ENCODE data around the gene PI16. TPM values are rescaled to one million over a fixed set of nuclear protein-coding genes. Genes with fewer than 3 reads are reported as not detected.

Gene PI16
- polyA plus RNA-seq, 1 of the 3 experiments (the other 2 are of a cell fraction): 0.02 TPM

DNA sequence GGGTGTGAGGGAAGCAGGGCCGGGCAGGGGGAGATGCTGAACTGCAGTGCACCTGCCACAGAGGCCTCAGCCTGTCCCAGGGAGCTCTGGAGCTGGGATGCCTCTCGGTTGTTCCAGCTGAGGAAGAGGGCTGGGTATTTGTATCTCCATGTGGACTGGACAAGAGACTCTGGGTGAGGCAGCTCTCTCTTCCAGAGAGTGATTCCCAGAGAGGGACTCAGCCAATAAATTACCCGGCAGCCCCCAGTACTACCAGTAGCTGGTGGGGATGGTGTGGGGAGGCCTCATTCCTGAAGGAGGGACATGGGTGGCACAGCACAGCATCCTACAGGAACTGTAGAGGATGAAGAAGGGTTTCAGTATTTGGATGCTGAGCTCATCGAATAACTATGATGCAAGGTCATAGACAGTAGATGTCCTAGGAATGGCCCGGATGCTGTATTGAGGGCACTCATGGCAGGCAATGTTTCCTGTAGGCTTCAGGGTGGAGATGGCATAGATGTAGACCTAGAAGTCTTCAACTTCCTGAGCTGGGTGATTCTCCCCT lies 52.3 kb downstream of the PI16 start:
- Histone ChIP-seq H3K4me1 (ENCODE audit: control insufficient read depth in 1 of 2, insufficient read depth in 2 of 2, low read depth in 1 of 2, low read length in 1 of 2) (no peaks in the 10 kb centered on the region; a peak in 1 of 4 replicates), H3K9me2 (no peaks in the 10 kb centered on the region), H3K27ac (ENCODE audit: low read depth in 2 of 2, low read length in 1 of 2) (no peak overlapping the region), H3K36me3 (replicated peaks in 1 of 2; ENCODE audit: control insufficient read depth in 1 of 2, insufficient read depth in 2 of 2, low read length in 1 of 2) (no peaks in the 10 kb centered on the region), H3F3A (replicated peaks; ENCODE audit: insufficient read depth) (no peaks in the 10 kb centered on the region), H3K79me2 (ENCODE audit: insufficient read depth) (no peaks in the 10 kb centered on the region), H2AFZ (ENCODE audit: low read depth) (no peak overlapping the region), H3K27me3 (ENCODE audit: insufficient read depth) (no peaks in the 10 kb centered on the region; the same call in 1 of the 2 replicates), H3K9ac (no peak overlapping the region), H3K4me2 (0 out of 2 replicates have a peak overlapping the region, but pooled peaks have one; percentile 9), H3K4me3 (ENCODE audit: low read depth in 2 of 2, low read length in 1 of 2) (no peak overlapping the region), H3K9me3 (no peaks in the 10 kb centered on the region), H4K20me1 (ENCODE audit: insufficient read depth) (no peaks in the 10 kb centered on the region)
- CTCF ChIA-PET: interaction anchor here (1.0 to 7.2 kb wide), 5 partner anchors 11 to 248 kb away, joined by 3 to 78 read pairs (median 7); no protein-coding TSS in a partner anchor
- POLR2A ChIA-PET: interaction anchor here (0.5 kb wide), 1 partner anchor 427 kb away, joined by 3 read pairs; no protein-coding TSS in a partner anchor
- 79% methylated on average over 2 of the region's 5 CpGs for WGBS (ENCODE audit: low lambda C conversion rate)
- TF ChIP-seq FOXM1 (IDR thresholded peaks at IDR 0.05; ENCODE audit: low read depth) (no peak), FOSL2 (IDR thresholded peaks at IDR 0.05; ENCODE audit: borderline replicate concordance, low read depth) (0 out of 2 replicates have a peak, but pooled peaks have one; percentile 16), MEF2A (IDR thresholded peaks at IDR 0.05; ENCODE audit: borderline replicate concordance, low read depth) (0 out of 2 replicates have a peak, but pooled peaks have one; percentile 31)
- DNase-seq: no peak

DNA sequence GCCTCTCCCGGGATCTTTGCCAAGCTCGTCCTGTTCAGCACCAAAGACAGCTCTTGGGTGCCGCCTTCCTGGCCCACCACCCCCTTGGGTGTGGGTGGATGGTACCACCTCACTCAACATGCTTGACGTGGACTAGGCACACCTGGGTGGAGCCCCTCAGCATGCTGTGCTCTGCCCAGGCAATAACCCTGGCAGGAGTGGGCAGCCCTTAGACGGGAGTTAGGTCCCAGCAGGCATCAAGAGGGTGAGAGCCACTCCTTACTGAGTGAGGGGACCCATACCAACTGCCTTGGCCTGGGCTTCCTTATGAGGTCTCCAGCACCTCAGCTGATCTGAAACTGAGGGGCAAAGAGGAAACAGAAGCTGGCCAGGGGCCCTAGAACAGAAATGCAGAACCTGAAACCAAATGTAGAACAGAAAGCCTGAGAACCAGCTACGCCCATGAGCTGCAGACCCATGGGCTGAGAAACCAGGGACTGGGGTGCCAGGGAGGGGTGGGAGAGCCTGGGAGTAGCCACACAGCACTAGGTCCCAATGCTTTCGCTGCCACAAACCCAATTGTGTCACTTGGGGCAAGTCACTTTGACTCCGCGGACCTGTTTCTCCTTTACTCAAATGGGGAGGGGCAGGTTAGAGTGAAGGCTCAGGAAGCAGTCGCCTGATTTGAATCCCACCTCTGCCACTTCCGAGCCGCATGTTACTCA lies 53.0 kb downstream of the PI16 start:
- POLR2A ChIA-PET: interaction anchor here (0.5 kb wide), 1 partner anchor 426 kb away, joined by 3 read pairs; no protein-coding TSS in a partner anchor

More for the DNA sequence above, 53.0 kb downstream of the PI16 start:
- H2AFZ ChIP-seq (ENCODE audit: low read depth): no peak overlapping the region
- H3K9me3 ChIP-seq: no peaks in the 10 kb centered on the region
- no peak overlapping the region for H3K4me3 ChIP-seq (ENCODE audit: low read depth in 2 of 2, low read length in 1 of 2)
- DNase-seq: no peak
- H3K9me2 ChIP-seq: no peaks in the 10 kb centered on the region
- H3F3A ChIP-seq (replicated peaks; ENCODE audit: insufficient read depth): no peaks in the 10 kb centered on the region
- no peak overlapping the region for H3K9ac ChIP-seq
- TF ChIP-seq, protein P1, sequence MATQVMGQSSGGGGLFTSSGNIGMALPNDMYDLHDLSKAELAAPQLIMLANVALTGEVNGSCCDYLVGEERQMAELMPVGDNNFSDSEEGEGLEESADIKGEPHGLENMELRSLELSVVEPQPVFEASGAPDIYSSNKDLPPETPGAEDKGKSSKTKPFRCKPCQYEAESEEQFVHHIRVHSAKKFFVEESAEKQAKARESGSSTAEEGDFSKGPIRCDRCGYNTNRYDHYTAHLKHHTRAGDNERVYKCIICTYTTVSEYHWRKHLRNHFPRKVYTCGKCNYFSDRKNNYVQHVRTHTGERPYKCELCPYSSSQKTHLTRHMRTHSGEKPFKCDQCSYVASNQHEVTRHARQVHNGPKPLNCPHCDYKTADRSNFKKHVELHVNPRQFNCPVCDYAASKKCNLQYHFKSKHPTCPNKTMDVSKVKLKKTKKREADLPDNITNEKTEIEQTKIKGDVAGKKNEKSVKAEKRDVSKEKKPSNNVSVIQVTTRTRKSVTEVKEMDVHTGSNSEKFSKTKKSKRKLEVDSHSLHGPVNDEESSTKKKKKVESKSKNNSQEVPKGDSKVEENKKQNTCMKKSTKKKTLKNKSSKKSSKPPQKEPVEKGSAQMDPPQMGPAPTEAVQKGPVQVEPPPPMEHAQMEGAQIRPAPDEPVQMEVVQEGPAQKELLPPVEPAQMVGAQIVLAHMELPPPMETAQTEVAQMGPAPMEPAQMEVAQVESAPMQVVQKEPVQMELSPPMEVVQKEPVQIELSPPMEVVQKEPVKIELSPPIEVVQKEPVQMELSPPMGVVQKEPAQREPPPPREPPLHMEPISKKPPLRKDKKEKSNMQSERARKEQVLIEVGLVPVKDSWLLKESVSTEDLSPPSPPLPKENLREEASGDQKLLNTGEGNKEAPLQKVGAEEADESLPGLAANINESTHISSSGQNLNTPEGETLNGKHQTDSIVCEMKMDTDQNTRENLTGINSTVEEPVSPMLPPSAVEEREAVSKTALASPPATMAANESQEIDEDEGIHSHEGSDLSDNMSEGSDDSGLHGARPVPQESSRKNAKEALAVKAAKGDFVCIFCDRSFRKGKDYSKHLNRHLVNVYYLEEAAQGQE (IDR thresholded peaks at IDR 0.05; ENCODE audit: low read depth, low read length): peak; percentile 91
- TF ChIP-seq SMC3 (IDR thresholded peaks at IDR 0.05; ENCODE audit: low read depth, low read length): no peak
- no peaks in the 10 kb centered on the region for H3K79me2 ChIP-seq (ENCODE audit: insufficient read depth)
- H3K36me3 ChIP-seq (replicated peaks in 1 of 2; ENCODE audit: control insufficient read depth in 1 of 2, insufficient read depth in 2 of 2, low read length in 1 of 2): no peaks in the 10 kb centered on the region
- H3K27me3 ChIP-seq (ENCODE audit: insufficient read depth): no peaks in the 10 kb centered on the region
- H3K4me2 ChIP-seq: no peak overlapping the region
- no peaks in the 10 kb centered on the region for H4K20me1 ChIP-seq (ENCODE audit: insufficient read depth)
- no peak overlapping the region for H3K27ac ChIP-seq (ENCODE audit: low read depth in 2 of 2, low read length in 1 of 2)
- H3K4me1 ChIP-seq (ENCODE audit: control insufficient read depth in 1 of 2, insufficient read depth in 2 of 2, low read depth in 1 of 2, low read length in 1 of 2): no peaks in the 10 kb centered on the region; a peak in 1 of 4 replicates
- CTCF ChIA-PET: interaction anchor here (1.0 to 7.2 kb wide), 5 partner anchors 11 to 249 kb away, joined by 3 to 78 read pairs (median 7); no protein-coding TSS in a partner anchor
- WGBS (ENCODE audit: low lambda C conversion rate): 87% methylated on average over 8 of the region's 12 CpGs
